HepG2 (cell line): Measurements from ENCODE around the gene DOK7.

Source experiments
- ARID2 ChIP-seq: sonication (generic); formaldehyde crosslinking; IDR thresholded peaks from 2 replicates; pipeline ENCODE4 v1.8.1; 2022; ENCODE audit warnings: mild to moderate bottlenecking, missing genetic modification reagents, borderline replicate concordance
- CHCHD3 ChIP-seq: sonication (generic); formaldehyde crosslinking; IDR thresholded peaks from 2 replicates; pipeline ENCODE4 v1.8.0; 2022; ENCODE audit warnings: mild to moderate bottlenecking, missing genetic modification reagents, moderate library complexity
- CTCF ChIP-seq: sonication (generic); formaldehyde crosslinking; IDR thresholded peaks from 2 replicates; pipeline ENCODE4 v1.5.0; 2020; ENCODE audit warnings: mild to moderate bottlenecking, missing genetic modification reagents, moderate library complexity
- FOXM1 ChIP-seq: sonication (generic); formaldehyde crosslinking; IDR thresholded peaks from 2 replicates; pipeline ENCODE4 v1.5.0; 2020; ENCODE audit warnings: missing genetic modification reagents
- MTA3 ChIP-seq: sonication (generic); formaldehyde crosslinking; IDR thresholded peaks from 2 replicates; pipeline ENCODE4 v1.4.0; 2020; ENCODE audit warnings: missing genetic modification reagents
- PBX3 ChIP-seq: sonication (generic); formaldehyde crosslinking; IDR thresholded peaks from 2 replicates; pipeline ENCODE4 v1.8.1; 2023; ENCODE audit warnings: missing genetic modification reagents, inconsistent platforms, borderline replicate concordance
- RFX3 ChIP-seq: IDR thresholded peaks from 2 replicates; pipeline ENCODE4 v1.6.1; 2016; ENCODE audit warnings: missing biosample characterization, missing genetic modification reagents
- STAG1 ChIP-seq: sonication (generic); formaldehyde crosslinking; IDR thresholded peaks from 2 replicates; pipeline ENCODE4 v1.4.0; 2020; ENCODE audit warnings: missing genetic modification reagents
- ZBTB7B ChIP-seq: sonication (generic); formaldehyde crosslinking; IDR thresholded peaks from 2 replicates; pipeline ENCODE4 v1.4.0; 2020; ENCODE audit warnings: missing genetic modification reagents

GRCh38 chr4:3460926-3461325, 2.2 kb upstream of the DOK7 start:
- TF ChIP-seq CHCHD3 (no peak), PBX3 (no peak), MTA3 (CRISPR knock-in tag) (no peak), CTCF (CRISPR knock-in tag) (no peak), STAG1 (no peak), FOXM1 (CRISPR knock-in tag) (no peak), ZBTB7B (no peak), RFX3 (CRISPR knock-in tag) (no peak), ARID2 (no peak)
